ENCODE data around the gene FKBP1B.

The FKBP1B gene

GRCh38 chr2:24054366-24055010, 4.9 kb downstream of the FKBP1B start:
- H3K4me1 ChIP-seq (ENCODE audit: control insufficient read depth, insufficient read depth, low read length), result 0 out of 2 replicates have a peak, but pooled peaks cover 3% of the 10 kb centered on the region
- no peaks in the 10 kb centered on the region for H3K9me3 ChIP-seq (ENCODE audit: control insufficient read depth, insufficient read depth, low read depth, low read length)
- H3K4me3 ChIP-seq (ENCODE audit: low read depth, low read length), result no peak overlapping the region
- POLR2A ChIA-PET, result interaction anchor here (0.8 to 2.6 kb wide), 2 partner anchors 22 to 114 kb away, joined by 3 to 14 read pairs; partner anchors contain the start of genes SF3B6 and UBXN2A
- CTCF ChIA-PET, result no interaction called here
- no peak overlapping the region for H3K27ac ChIP-seq (ENCODE audit: extremely low read depth, low read depth, low read length)
- TF ChIP-seq ZNF529 (tag by site-specific recombination; IDR thresholded peaks at IDR 0.05; ENCODE audit: insufficient replicate concordance) (no peak), ZNF639 (tag by site-specific recombination; IDR thresholded peaks at IDR 0.05) (no peak), ZNF354C (tag by site-specific recombination; IDR thresholded peaks at IDR 0.05; ENCODE audit: borderline replicate concordance, low read depth) (no peak), ZBTB6 (tag by site-specific recombination; IDR thresholded peaks at IDR 0.05) (no peak), ZNF133 (tag by site-specific recombination; IDR thresholded peaks at IDR 0.05) (no peak), ZNF501 (tag by site-specific recombination; IDR thresholded peaks at IDR 0.05) (no peak), SALL2 (tag by site-specific recombination; IDR thresholded peaks at IDR 0.05; ENCODE audit: borderline replicate concordance) (no peak)
- H3K36me3 ChIP-seq (ENCODE audit: control insufficient read depth in 2 of 2, insufficient read depth in 1 of 2, low read length in 2 of 2), result peaks cover 0 to 18% of the 10 kb centered on the region in 2 experiments; a peak in 2 of 3 replicates

- Histone ChIP-seq H3K4me3 (ENCODE audit: low read depth, low read length) (no peak overlapping the region), H3K4me1 (ENCODE audit: control insufficient read depth, insufficient read depth, low read length) (0 out of 2 replicates have a peak, but pooled peaks cover under 1% of the 10 kb centered on the region), H3K27ac (ENCODE audit: extremely low read depth, low read depth, low read length) (no peak overlapping the region), H3K36me3 (ENCODE audit: control insufficient read depth in 2 of 2, insufficient read depth in 1 of 2, low read length in 2 of 2) (peaks cover 0 to 19% of the 10 kb centered on the region in 2 experiments; a peak in 2 of 3 replicates), H3K9me3 (ENCODE audit: control insufficient read depth, insufficient read depth, low read depth, low read length) (no peaks in the 10 kb centered on the region)
- CTCF ChIA-PET, result no interaction called here
- no peak for TF ChIP-seq ZNF639 (tag by site-specific recombination; IDR thresholded peaks at IDR 0.05)
- no peak for TF ChIP-seq OSR2 (tag by site-specific recombination; IDR thresholded peaks at IDR 0.05)
- TF ChIP-seq ZNF184 (tag by site-specific recombination; IDR thresholded peaks at IDR 0.05), result peak; percentile 96
- no peak for TF ChIP-seq ZNF280D (tag by site-specific recombination; IDR thresholded peaks at IDR 0.05)
- POLR2A ChIA-PET, result interaction anchor here (2.6 kb wide), 1 partner anchor 21 kb away, joined by 14 read pairs; the partner anchor contains the start of gene SF3B6
These were observed 6.2 kb downstream of the FKBP1B start for GRCh38 chr2:24055750-24056149.

- no peaks in the 10 kb centered on the region for H3K9me3 ChIP-seq (ENCODE audit: control insufficient read depth, insufficient read depth, low read depth, low read length)
- ChIA-PET POLR2A (interaction anchor here (0.7 kb wide), 1 partner anchor 19 kb away, joined by 7 read pairs; no protein-coding TSS in a partner anchor), CTCF (no interaction called here)
- H3K4me1 ChIP-seq (ENCODE audit: control insufficient read depth, insufficient read depth, low read length), result no peaks in the 10 kb centered on the region
- H3K27ac ChIP-seq (ENCODE audit: extremely low read depth, low read depth, low read length), result no peak overlapping the region
- peaks cover 6 to 34% of the 10 kb centered on the region in 2 experiments; a peak in 2 of 3 replicates for H3K36me3 ChIP-seq (ENCODE audit: control insufficient read depth in 2 of 2, insufficient read depth in 1 of 2, low read length in 2 of 2)
- H3K4me3 ChIP-seq (ENCODE audit: low read depth, low read length), result no peak overlapping the region
- TF ChIP-seq ZNF701 (tag by site-specific recombination; IDR thresholded peaks at IDR 0.05) (no peak), ZBTB49 (tag by site-specific recombination; IDR thresholded peaks at IDR 0.05; ENCODE audit: low read depth) (no peak), HIC1 (tag by site-specific recombination; IDR thresholded peaks at IDR 0.05) (no peak), KLF9 (tag by site-specific recombination; IDR thresholded peaks at IDR 0.05; ENCODE audit: low read depth) (no peak)
These were observed 9.2 kb downstream of the FKBP1B start for GRCh38 chr2:24058564-24059271.

Measured in HEK293 (cell line).